ENCODE measurements around the gene AGBL3.

DNA sequence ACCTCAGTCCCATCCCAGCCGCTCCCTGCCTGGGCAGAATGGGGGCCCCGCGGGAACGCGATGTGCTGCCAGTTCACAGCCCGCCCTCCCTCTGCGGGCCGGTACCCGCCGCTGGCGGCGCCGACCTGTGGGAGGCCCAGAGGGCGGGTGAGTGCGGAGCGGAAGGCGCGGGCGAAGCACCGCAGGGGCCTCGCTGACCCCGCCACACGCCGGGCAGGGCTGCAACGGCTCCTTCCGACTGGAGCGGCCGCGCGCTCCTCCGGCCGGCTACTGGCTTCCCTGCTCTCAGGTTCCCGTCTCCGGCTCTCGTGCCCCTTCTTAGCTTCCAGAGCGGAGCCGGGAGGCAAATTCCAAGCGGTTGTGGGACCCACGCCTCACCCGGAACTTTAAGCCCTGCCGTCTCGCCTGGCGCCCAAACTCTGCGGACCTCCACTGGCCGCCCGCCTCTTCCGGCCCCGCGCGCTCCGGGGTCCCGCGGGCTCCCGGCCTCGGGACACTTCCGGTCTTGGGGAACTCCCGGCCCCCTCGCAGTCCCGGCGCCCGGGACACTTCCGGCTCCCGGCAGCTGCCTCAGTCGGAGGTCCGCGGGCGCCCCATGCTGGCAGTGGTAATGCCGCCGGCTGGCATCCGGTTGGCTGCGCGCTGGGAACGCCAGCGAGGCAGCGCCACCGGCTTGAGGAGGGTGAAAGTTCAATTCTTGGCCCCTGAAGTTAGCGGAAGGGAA is 184.1 kb downstream of the AGBL3 start, which contains the start of gene CYREN:
- TF ChIP-seq YY1 (IDR thresholded peaks at IDR 0.05; ENCODE audit: insufficient read depth, insufficient read length) (no peak), ZNF274 (IDR thresholded peaks at IDR 0.05; ENCODE audit: low read depth, low read length) (no peak)
